BLaER1 treated with 17β-estradiol and CSF1 and Interleukin-3, amounts not matched to agents 10 nM and 100 nM (cell line): ENCODE results near the gene POLR2L.

Source experiments
- H3K27ac ChIP-seq, 11 experiments: shearing (Covaris generic); formaldehyde crosslinking; 2 replicates each; pipeline ENCODE4 v1.8.1; 2022
- H3K27me3 ChIP-seq, 11 experiments: shearing (Covaris generic); formaldehyde crosslinking; 2 replicates each; pipeline ENCODE4 v1.8.1; 2022
- H3K36me3 ChIP-seq, 11 experiments: shearing (Covaris generic); formaldehyde crosslinking; 2 replicates each; pipeline ENCODE4 v1.8.1; 2022
- H3K4me1 ChIP-seq, 10 experiments: shearing (Covaris generic); formaldehyde crosslinking; 2 replicates each; pipeline ENCODE4 v1.8.1; 2022
- H3K4me2 ChIP-seq, 11 experiments: shearing (Covaris generic); formaldehyde crosslinking; 2 replicates each; pipeline ENCODE4 v1.8.1; 2022
- H3K4me3 ChIP-seq, 10 experiments: shearing (Covaris generic); formaldehyde crosslinking; 2 replicates each; pipeline ENCODE4 v1.8.1; 2022
- H3K9ac ChIP-seq, 11 experiments: shearing (Covaris generic); formaldehyde crosslinking; 2 replicates each; pipeline ENCODE4 v1.8.1; 2022
- H3K9me3 ChIP-seq, 11 experiments: shearing (Covaris generic); formaldehyde crosslinking; replicated peaks in 1 of 11; 2 replicates each; pipeline ENCODE4 v1.8.1; 2022
- H4K20me1 ChIP-seq, 11 experiments: shearing (Covaris generic); formaldehyde crosslinking; 2 replicates each; pipeline ENCODE4 v1.8.1; 2022
- Cebpa-rat ChIP-seq, 11 experiments: shearing (Covaris generic); IDR thresholded peaks; 2 replicates each; pipeline ENCODE4 v1.8.1; 2022

POLR2L gene

GRCh38 chr11:848380-848931 lies 6.1 kb upstream of the POLR2L start:
- H3K4me2 ChIP-seq = peak overlapping the region; percentile 87 to 99 (median 97)
- H3K27me3 ChIP-seq = peaks cover 0 to 18% (median 0%) of the 10 kb centered on the region in 11 experiments; a peak in 10 of 22 replicates
- no peak for TF ChIP-seq Cebpa-rat (IDR thresholded peaks at IDR 0.05)
- H3K4me3 ChIP-seq = peak overlapping the region in 8 of 10 experiments; percentile 43 to 73 (median 62); a peak in 11 of 20 replicates
- H3K27ac ChIP-seq = no peak overlapping the region
- peaks cover 49 to 87% (median 78%) of the 10 kb centered on the region in 10 experiments for H3K4me1 ChIP-seq
- peak overlapping the region in 6 of 11 experiments; percentile 40 to 72 (median 61); a peak in 10 of 22 replicates for H3K9ac ChIP-seq
- no peaks in the 10 kb centered on the region for H3K9me3 ChIP-seq
- peaks cover 52 to 87% (median 63%) of the 10 kb centered on the region in 11 experiments; a peak in 21 of 22 replicates for H4K20me1 ChIP-seq
- H3K36me3 ChIP-seq = peaks cover 0 to 18% (median 0%) of the 10 kb centered on the region in 11 experiments; a peak in 4 of 22 replicates

DNA sequence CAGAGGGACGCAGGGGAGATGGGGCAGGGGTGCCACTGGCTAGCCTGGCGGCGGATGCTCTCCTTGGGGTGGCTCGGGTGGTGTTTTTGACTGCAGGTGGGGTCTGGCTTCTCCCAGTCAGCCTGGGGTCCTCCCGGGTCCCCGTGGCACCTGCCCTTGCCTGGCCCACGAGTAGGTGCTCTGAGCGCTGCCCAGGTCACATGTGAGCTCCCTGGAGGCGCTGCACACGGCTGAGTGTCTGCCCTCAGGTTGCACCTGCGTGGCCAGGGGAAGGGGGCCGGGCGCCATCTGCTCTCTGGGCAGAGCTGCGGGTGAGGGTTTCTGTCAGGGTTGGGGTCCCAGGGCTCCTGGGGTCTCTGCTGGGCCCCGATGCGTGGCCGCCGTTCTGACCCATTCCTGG lies 5.5 kb upstream of the POLR2L start:
- peaks cover 52 to 81% (median 63%) of the 10 kb centered on the region in 11 experiments; a peak in 21 of 22 replicates for H4K20me1 ChIP-seq
- no peaks in the 10 kb centered on the region for H3K9me3 ChIP-seq
- no peak for TF ChIP-seq Cebpa-rat (IDR thresholded peaks at IDR 0.05)
- H3K9ac ChIP-seq = peak overlapping the region in 4 of 11 experiments; percentile 29 to 67 (median 43); a peak in 5 of 22 replicates
- H3K4me3 ChIP-seq = peak overlapping the region in 1 of 10 experiments; percentile 43; a peak in 1 of 20 replicates
- H3K4me1 ChIP-seq = peaks cover 51 to 83% (median 76%) of the 10 kb centered on the region in 10 experiments
- peaks cover 0 to 18% (median 0%) of the 10 kb centered on the region in 11 experiments; a peak in 4 of 22 replicates for H3K36me3 ChIP-seq
- peaks cover 0 to 18% (median 0%) of the 10 kb centered on the region in 11 experiments; a peak in 10 of 22 replicates for H3K27me3 ChIP-seq
- no peak overlapping the region for H3K27ac ChIP-seq
- H3K4me2 ChIP-seq = peak overlapping the region; percentile 87 to 99 (median 97)

DNA sequence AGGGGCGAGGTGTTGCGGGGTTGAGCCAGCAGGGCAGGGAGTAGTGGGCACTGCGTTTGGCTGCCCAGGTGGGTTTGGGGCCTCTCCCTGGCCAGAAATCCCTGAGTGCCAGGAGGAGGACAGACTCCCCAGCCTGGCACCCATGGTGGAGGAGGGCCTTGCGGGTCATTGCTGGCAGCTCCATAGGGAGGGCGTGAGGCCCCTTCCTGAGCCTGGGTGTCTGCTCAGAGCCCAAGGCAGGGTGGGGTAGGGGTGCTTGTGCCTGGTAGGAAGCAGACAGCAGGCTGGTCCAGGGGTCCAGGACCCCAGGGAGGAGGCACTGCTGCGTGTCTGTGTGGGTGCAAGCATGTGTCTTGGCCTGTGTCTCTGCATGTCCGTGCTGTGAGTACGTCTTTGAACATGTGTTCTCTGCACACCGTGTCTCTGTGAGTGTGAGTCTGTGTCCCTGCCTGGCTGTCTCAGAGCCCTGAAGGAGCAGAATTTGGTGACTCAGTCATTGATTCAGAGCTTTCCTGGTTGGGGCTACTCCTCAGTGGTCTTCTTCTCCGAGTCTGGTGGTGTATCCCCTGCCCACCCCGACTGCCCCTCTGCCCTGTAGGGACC lies 4.3 kb upstream of the POLR2L start:
- Histone ChIP-seq H3K27me3 (peaks cover 0 to 18% (median 0%) of the 10 kb centered on the region in 11 experiments; a peak in 10 of 22 replicates), H3K9ac (peak overlapping the region in 9 of 11 experiments; percentile 2 to 100 (median 45); a peak in 10 of 22 replicates), H3K36me3 (peaks cover 0 to 18% (median 0%) of the 10 kb centered on the region in 11 experiments; a peak in 3 of 22 replicates), H3K27ac (peak overlapping the region in 4 of 11 experiments; percentile 15 to 43 (median 29); a peak in 2 of 22 replicates), H4K20me1 (peaks cover 58 to 75% (median 66%) of the 10 kb centered on the region in 11 experiments), H3K9me3 (no peaks in the 10 kb centered on the region), H3K4me1 (peaks cover 51 to 76% (median 71%) of the 10 kb centered on the region in 10 experiments), H3K4me2 (peak overlapping the region; percentile 85 to 99 (median 98); a peak in 21 of 22 replicates), H3K4me3 (peak overlapping the region in 2 of 10 experiments; percentile 99; a peak in 3 of 20 replicates)
- TF ChIP-seq Cebpa-rat (IDR thresholded peaks at IDR 0.05) = no peak

DNA sequence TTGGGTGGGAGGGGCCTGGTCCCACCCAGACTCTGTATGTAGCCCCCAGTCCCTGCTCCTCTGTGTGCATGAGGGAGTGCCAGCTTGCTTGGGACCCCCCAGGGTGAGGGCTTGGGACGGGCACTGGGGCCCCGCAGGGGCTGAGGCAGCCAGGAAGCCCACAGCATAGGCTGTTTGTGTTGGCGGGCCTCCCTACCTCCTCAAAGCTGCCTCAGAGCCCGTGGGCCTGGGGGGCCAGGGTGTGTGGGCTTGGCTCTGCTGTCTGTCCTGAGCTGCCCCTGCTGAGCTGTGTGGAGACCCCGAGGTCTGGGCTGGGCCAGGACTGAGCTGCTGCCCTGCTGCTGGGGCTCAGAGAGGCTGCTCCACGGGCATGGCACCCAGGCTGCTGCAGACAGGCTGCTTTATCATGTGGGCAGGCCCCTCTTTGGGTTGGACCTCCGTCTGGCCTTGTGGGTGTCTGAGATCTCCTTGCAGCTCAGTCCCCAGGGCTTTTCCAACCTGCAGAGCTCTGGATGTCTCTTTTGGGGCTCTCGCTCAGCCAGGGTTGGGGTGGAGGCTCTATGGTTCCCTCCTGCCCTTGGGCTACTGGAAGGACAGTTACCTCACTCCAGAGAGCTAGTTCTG lies 3.7 kb upstream of the POLR2L start:
- H3K9ac ChIP-seq = peak overlapping the region; percentile 1 to 100 (median 59); a peak in 16 of 22 replicates

GRCh38 chr11:844693-845644 lies 2.6 kb upstream of the POLR2L start:
- Histone ChIP-seq H4K20me1 (peaks cover 59 to 75% (median 66%) of the 10 kb centered on the region in 11 experiments), H3K4me1 (peaks cover 67 to 78% (median 73%) of the 10 kb centered on the region in 10 experiments), H3K27me3 (peaks cover 0 to 16% (median 0%) of the 10 kb centered on the region in 11 experiments; a peak in 10 of 22 replicates), H3K27ac (peak overlapping the region in 10 of 11 experiments; percentile 13 to 100 (median 94); a peak in 16 of 22 replicates), H3K4me3 (peak overlapping the region in 6 of 10 experiments; percentile 26 to 99 (median 94); a peak in 10 of 20 replicates), H3K9ac (peak overlapping the region; percentile 35 to 100 (median 98); a peak in 20 of 22 replicates), H3K4me2 (peak overlapping the region; percentile 85 to 99 (median 98)), H3K9me3 (no peaks in the 10 kb centered on the region), H3K36me3 (peaks cover 9 to 16% (median 13%) of the 10 kb centered on the region in 11 experiments)
- no peak for TF ChIP-seq Cebpa-rat (IDR thresholded peaks at IDR 0.05)

More for the DNA sequence above, 3.7 kb upstream of the POLR2L start:
- H3K36me3 ChIP-seq = peaks cover under 1 to 16% (median 3%) of the 10 kb centered on the region in 11 experiments; a peak in 16 of 22 replicates
- peak overlapping the region in 2 of 10 experiments; percentile 99; a peak in 6 of 20 replicates for H3K4me3 ChIP-seq
- H3K27ac ChIP-seq = peak overlapping the region in 9 of 11 experiments; percentile 5 to 54 (median 26); a peak in 10 of 22 replicates
- no peak for TF ChIP-seq Cebpa-rat (IDR thresholded peaks at IDR 0.05)
- H3K4me2 ChIP-seq = peak overlapping the region; percentile 85 to 99 (median 98)
- H4K20me1 ChIP-seq = peaks cover 59 to 75% (median 66%) of the 10 kb centered on the region in 11 experiments
- H3K27me3 ChIP-seq = peaks cover 0 to 18% (median 0%) of the 10 kb centered on the region in 11 experiments; a peak in 10 of 22 replicates
- peaks cover 57 to 78% (median 73%) of the 10 kb centered on the region in 10 experiments for H3K4me1 ChIP-seq
- no peaks in the 10 kb centered on the region for H3K9me3 ChIP-seq

DNA sequence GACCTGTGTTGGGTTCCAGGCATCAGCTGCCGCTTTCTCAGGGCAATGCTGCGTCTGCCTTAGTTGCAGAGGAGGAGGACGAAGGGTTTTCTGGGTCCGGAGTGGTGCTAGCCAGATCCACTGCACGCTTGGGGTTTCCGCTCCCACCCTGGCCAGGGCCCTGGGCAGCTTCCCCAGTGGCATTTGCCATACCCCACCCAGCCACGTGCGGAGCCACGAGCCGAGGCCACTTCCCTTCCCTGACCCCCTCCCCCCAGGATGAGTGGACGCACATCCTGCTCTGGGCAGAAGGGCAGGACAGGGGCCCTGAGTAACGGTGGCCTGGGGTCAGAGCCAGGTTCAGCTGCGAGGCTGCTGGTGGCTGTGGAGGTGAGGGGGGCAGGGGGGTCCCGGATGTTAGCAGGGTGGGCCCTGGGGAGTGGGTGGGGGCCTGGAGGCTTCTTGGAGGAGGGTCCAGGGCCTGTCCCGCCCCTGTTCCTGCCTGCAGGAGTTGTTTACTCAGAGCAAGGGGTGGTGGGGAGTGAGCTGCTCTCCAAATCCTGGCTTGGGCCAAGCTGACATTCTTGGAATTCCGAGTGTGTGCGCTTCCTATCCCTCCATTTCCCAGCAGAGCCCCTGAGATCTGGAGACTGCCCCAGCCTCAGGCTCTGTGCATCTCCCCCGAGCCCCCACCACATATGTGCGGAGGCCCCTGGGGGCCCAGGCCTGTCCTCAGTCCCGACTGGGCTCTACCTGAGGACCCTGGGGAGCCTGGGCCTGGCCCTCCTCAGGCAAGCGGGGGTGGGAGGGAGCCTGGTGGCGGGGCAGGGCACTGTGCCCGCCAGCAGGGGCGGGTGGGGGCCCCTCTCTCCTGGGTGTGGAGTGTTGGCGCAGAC lies 1.7 kb upstream of the POLR2L start:
- Histone ChIP-seq H3K4me2 (peak overlapping the region; percentile 85 to 99 (median 98)), H4K20me1 (peaks cover 62 to 75% (median 72%) of the 10 kb centered on the region in 11 experiments), H3K27ac (peak overlapping the region; percentile 49 to 100 (median 99); a peak in 21 of 22 replicates), H3K4me3 (peak overlapping the region; percentile 87 to 100 (median 96)), H3K4me1 (peaks cover 65 to 74% (median 69%) of the 10 kb centered on the region in 10 experiments), H3K9me3 (no peaks in the 10 kb centered on the region), H3K27me3 (peaks cover 0 to 13% (median 0%) of the 10 kb centered on the region in 11 experiments; a peak in 9 of 22 replicates), H3K9ac (peak overlapping the region; percentile 98 to 100 (median 99)), H3K36me3 (peaks cover 18 to 24% (median 22%) of the 10 kb centered on the region in 11 experiments)
- TF ChIP-seq Cebpa-rat (IDR thresholded peaks at IDR 0.05) = no peak
